GM10266 (cell line): ENCODE measurements around the gene TPCN2.
"Not testable (repeated sequence)": the region's sequence is repeated elsewhere in the genome, so short reads cannot be mapped to it uniquely, and the experiment has no call there.

ENCODE experiments used
- DNase-seq: peaks from one replicate; pipeline ENCODE4 v3.0.0; 2012; ENCODE audit errors: extremely low spot score
- TF ChIP-seq, protein P1 (sequence below): IDR thresholded peaks from 2 replicates; pipeline ENCODE4 v1.5.1; 2012; ENCODE audit warnings: mild to moderate bottlenecking, low read depth; ENCODE audit not compliant: control insufficient read depth, insufficient read depth; ENCODE audit errors: missing control alignments

Gene TPCN2

DNA sequence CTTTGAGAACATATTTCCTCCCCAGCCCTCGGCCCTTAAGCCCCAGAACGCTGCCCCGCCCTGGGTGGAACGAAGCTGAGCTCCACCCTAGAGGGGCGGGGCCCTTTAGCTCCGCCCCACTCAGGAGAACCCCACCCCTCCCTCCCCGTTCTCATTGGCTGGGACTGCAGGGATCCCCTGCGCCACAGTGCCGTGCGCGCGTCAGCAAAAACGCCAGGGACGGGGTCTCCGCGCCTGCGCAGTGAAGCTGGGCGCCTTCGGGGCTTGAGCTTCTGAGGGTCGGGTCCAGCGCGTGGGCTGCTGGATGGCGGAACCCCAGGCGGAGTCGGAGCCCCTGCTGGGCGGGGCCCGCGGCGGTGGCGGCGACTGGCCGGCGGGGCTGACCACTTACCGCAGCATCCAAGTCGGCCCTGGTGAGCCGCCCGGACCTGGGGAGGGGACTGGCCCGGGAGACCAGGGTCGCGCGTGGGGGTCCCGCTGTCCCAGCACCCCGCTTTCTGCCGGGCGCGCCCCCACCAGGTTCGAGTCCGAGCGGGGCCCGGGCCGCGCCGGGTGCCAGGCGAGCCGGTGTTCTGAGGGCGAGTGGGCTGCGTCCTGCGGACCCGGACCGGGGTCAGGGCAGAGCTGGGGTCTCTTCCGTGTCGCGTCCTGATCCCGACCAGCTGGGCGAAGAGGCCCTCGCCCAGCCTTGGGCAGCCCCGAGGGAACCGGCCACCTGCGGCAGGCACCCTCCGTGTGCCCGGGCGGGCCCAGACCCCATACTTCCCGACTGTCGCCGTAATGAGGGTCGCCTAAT is at the start of gene TPCN2:
TPCN2 (plus strand) TSS at position 239 of the 796 bp plus-strand sequence; CDS start at position 305, 66 bp downstream.
- DNase-seq, result peak; percentile 99
- TF ChIP-seq, protein P1, sequence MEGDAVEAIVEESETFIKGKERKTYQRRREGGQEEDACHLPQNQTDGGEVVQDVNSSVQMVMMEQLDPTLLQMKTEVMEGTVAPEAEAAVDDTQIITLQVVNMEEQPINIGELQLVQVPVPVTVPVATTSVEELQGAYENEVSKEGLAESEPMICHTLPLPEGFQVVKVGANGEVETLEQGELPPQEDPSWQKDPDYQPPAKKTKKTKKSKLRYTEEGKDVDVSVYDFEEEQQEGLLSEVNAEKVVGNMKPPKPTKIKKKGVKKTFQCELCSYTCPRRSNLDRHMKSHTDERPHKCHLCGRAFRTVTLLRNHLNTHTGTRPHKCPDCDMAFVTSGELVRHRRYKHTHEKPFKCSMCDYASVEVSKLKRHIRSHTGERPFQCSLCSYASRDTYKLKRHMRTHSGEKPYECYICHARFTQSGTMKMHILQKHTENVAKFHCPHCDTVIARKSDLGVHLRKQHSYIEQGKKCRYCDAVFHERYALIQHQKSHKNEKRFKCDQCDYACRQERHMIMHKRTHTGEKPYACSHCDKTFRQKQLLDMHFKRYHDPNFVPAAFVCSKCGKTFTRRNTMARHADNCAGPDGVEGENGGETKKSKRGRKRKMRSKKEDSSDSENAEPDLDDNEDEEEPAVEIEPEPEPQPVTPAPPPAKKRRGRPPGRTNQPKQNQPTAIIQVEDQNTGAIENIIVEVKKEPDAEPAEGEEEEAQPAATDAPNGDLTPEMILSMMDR, result no peak

DNA sequence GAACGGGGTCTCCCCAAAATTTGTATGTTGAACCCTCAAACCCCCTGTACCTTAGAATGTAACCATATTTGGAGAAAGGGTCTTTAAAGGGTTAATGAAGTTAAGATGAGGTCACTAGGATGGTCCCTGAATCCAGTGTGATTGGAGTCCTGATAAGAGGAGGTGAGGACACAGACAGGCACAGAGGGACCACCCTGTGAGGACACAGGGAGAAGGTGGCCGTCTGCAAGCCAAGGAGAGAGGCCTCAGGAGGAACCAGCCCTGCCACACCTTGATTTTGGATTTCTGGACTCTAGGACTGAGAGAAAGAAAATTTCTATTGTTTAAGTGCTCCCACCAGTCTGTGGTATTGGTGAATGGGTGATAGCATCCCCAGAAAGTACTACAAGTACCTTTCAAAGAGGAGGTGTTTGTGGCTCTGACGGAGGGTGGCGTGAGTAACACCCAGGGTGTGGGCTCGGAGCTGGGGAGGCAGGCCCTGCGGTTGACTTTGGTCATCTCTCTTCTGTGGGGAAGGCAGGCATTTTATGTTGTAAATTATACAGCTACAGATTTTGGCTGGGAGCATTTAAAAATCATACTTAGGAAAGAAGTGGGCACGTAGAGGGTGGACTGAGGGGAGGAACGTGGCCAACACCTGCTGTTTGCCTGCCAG is 49.5 kb upstream of the TPCN2 start:
- DNase-seq, result no peak
- TF ChIP-seq, protein P1, result no peak

DNA sequence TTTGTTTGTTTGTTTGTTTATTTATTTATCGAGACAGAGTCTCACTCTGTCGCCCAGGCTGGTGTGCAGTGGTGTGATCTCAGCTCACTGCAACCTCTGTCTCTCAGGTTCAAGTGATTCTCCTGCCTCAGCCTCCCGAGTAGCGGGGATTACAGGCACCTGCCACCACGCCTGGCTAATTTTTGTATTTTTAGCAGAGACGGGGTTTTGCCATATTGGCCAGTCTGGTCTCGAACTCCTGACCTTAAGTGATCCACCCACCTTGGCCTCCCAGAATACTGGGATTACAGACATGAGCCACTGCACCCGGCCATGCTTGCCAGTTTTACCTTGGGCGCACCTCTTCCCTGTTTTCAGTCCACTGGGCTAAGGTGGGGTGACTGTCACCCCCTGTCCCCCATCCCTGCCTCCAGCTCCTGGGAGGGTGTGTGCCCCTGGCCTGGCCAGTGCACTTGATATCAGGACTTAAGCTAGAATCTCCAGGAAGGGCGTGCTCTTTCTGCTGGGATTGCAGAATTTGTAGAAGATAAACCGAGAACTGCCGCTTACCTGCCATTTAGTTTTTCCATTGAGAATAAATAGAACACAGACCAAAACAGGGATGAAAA is 48.9 kb upstream of the TPCN2 start:
- not testable (repeated sequence) for DNase-seq

DNA sequence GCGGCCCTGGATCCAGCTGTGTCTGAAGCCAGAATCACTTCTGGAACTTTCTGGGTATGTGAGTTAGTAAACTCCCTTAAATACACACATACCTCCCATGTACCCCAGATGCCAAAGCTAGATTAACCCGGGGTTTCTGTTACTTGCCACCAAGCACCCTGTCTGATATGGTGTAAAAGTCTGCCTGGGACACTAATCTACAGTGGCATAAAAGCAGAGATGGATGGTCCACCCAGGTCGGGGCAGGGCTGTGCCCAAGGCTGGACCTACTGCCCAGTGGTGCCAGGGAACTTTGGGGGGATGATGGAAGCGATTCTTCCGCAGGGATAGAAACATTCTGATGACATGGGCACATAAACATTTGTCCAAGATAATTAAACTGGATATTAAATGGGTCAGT is 48.3 kb upstream of the TPCN2 start:
- TF ChIP-seq, protein P1, result no peak
- DNase-seq, result no peak

DNA sequence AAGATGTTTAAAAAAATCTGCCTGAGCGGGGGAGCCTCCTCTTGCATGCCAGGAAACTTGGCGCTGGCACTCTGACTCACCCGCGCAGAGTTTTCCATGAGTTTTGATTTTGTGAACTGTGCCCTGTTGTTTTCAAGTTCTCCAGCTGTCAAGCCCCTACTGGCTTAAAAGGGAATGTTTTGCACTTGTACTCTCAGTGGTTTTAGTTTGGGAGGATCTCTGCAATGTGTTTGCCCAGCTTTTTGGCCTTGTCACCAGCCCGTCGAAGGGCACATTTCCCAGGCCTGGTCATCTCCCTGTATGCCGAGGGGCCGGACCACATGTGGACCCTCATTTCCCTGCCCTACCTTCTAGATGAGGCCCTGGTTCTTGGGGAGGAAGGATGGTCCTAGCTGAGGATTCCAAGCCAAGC is 47.9 kb upstream of the TPCN2 start:
- DNase-seq, result no peak
- TF ChIP-seq, protein P1, result no peak

DNA sequence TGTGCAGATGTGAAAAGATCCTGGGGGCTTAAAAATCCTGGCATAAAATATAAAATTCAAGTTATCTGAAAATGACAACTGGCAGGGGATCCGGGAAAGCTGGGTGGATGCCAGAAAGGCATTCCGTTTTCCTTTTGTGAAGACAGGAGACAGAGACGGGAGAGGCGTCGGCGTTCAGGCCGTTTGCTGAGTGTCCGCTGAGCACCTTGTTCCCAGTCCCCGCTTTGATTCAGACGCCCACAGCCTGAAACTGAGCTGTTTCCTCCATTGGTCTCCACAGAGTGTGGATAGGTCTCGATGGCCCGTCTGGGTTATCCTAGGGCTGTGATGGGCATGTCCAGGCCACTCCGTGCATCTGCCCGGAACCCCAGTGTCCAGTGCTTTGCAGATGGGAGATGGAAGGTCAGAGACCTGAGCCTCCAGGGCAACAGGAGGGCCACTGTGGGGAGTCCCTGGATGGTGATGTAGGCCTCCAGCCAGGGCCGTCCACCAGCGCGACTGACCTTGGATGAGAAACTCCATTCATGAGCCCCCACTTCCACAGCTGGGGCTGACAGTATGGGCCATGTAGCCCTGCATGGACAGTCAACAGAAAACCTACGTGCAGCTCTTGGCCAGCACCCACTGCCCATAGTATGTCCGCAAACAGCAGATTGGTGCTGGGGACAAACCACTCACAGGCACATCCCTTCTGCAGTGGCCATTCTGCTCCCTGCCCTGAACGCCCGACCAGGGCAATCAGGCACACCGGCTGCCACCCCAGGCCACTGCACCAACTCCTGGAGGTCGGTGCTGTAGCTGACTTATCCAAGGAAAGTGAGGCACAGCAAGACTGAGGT is 47.3 kb upstream of the TPCN2 start:
- TF ChIP-seq, protein P1, result no peak
- no peak for DNase-seq

DNA sequence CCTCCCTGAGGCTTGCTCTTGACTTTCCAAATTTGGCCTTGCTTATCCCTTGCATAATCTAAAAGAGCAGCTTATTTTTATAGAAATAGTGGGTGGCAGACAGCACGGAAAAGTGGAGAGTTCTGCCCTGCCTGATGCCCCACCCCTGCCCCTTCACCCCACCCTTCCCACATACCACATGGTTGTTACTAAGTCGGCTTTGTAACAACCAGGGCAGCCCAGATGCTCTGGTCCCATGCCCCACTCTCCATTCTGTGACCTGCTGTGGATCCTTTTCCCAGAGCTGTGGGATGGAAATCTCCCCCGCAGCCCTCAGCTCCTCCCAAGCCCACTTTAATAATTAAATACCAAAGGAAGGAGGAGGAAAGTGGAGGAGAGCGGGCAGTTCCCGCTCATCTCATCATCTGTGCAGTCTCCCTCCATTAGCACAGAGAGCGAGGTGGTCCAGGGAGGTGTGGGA is 46.6 kb upstream of the TPCN2 start:
- TF ChIP-seq, protein P1, result no peak
- DNase-seq, result no peak
